IMR-90 (cell line): ENCODE data around the gene GRM8. TPM values are rescaled to one million over a fixed set of nuclear protein-coding genes. Genes with fewer than 3 reads are reported as not detected.

ENCODE experiments used
- ATAC-seq: fragments of 200-7000 bp; cut with Tn5 transposase; 2 replicates; pipeline ENCODE4 v1.9.1; 2020; ENCODE audit warnings: low read depth, mild to moderate bottlenecking, moderate library complexity
- BruUV-seq: library from RNA; stranded (reverse); fragments of 400-500 nt; replicated peaks from 2 replicates; lab custom pipeline; 2021; lab: Mats Ljungman, UMichigan
- CTCF ChIA-PET: fragments of 300-600 bp; formaldehyde crosslinking; extraction: SDS; loops from one replicate; lab custom pipeline; 2021; ENCODE audit warnings: antibody characterized with exemption; lab: Yijun Ruan, JAX
- POLR2A ChIA-PET: fragments of 300-600 bp; sonication (Branson Sonifier 250); formaldehyde crosslinking; loops from one replicate; lab custom pipeline; 2022; ENCODE audit warnings: antibody characterized with exemption; ENCODE audit not compliant: unreplicated experiment; lab: Charles Lee
- DNase-seq: peaks from one replicate; pipeline ENCODE4 v3.0.0; 2013
- H2AFZ ChIP-seq: replicated peaks from 2 replicates; pipeline ENCODE3; 2013; ENCODE audit warnings: low read length, mild to moderate bottlenecking; ENCODE audit not compliant: poor library complexity
- H2AK5ac ChIP-seq: 2 replicates; pipeline ENCODE4 v1.6.1; 2013; ENCODE audit warnings: low read depth, low read length, inconsistent platforms
- H2AK9ac ChIP-seq: replicated peaks from 2 replicates; pipeline ENCODE3; 2013; ENCODE audit warnings: mild to moderate bottlenecking, low read depth, low read length, moderate library complexity; ENCODE audit not compliant: poor library complexity
- H2BK120ac ChIP-seq: 2 replicates; pipeline ENCODE4 v1.6.1; 2013; ENCODE audit warnings: low read depth, low read length, inconsistent platforms
- H2BK15ac ChIP-seq: 3 replicates; pipeline ENCODE4 v1.6.1; 2013; ENCODE audit warnings: low read depth, low read length, inconsistent platforms
- H2BK20ac ChIP-seq: 2 replicates; pipeline ENCODE4 v1.6.1; 2013; ENCODE audit warnings: low read depth, mild to moderate bottlenecking, inconsistent platforms, low read length, moderate library complexity
- H2BK5ac ChIP-seq: 2 replicates; pipeline ENCODE4 v1.6.1; 2013; ENCODE audit warnings: mild to moderate bottlenecking, low read depth, low read length, inconsistent platforms; ENCODE audit not compliant: poor library complexity, severe bottlenecking
- H3K14ac ChIP-seq: replicated peaks from 2 replicates; pipeline ENCODE4 v1.6.1; 2013; ENCODE audit warnings: low read depth, low read length, inconsistent platforms
- H3K18ac ChIP-seq: 2 replicates; pipeline ENCODE4 v1.6.1; 2013; ENCODE audit warnings: low read depth, low read length, control low read depth
- H3K23ac ChIP-seq: 2 replicates; pipeline ENCODE4 v1.6.1; 2013; ENCODE audit warnings: low read depth, low read length, inconsistent platforms
- H3K27ac ChIP-seq: 2 replicates; pipeline ENCODE4 v1.5.1; 2013; ENCODE audit warnings: mild to moderate bottlenecking, control low read depth, low read length; ENCODE audit not compliant: insufficient read depth
- H3K27me3 ChIP-seq: 2 replicates; pipeline ENCODE4 v1.6.1; 2013; ENCODE audit warnings: low read length; ENCODE audit not compliant: control insufficient read depth, insufficient read depth
- H3K36me3 ChIP-seq: 2 replicates; pipeline ENCODE4 v1.6.1; 2013; ENCODE audit warnings: low read length, mixed read lengths; ENCODE audit not compliant: control insufficient read depth, insufficient read depth
- H3K4ac ChIP-seq: 2 replicates; pipeline ENCODE4 v1.6.1; 2013; ENCODE audit warnings: low read depth, low read length, inconsistent platforms
- H3K4me1 ChIP-seq: 2 replicates; pipeline ENCODE4 v1.6.1; 2013; ENCODE audit warnings: low read length, mixed read lengths; ENCODE audit not compliant: control insufficient read depth, insufficient read depth
- H3K4me2 ChIP-seq: 2 replicates; pipeline ENCODE4 v1.6.1; 2013; ENCODE audit warnings: low read depth, mild to moderate bottlenecking, control low read depth, low read length, moderate library complexity
- H3K4me3 ChIP-seq: 2 replicates; pipeline ENCODE4 v1.5.1; 2013; ENCODE audit warnings: low read depth, mild to moderate bottlenecking, control low read depth, low read length, moderate library complexity; ENCODE audit not compliant: insufficient read depth
- H3K56ac ChIP-seq: 2 replicates; pipeline ENCODE4 v1.6.1; 2013; ENCODE audit warnings: low read length, inconsistent platforms; ENCODE audit not compliant: insufficient read depth; ENCODE audit errors: extremely low read depth
- H3K79me1 ChIP-seq, 2 experiments: 2 replicates each; pipeline ENCODE4 v1.6.1; 2013; ENCODE audit warnings: low read length in 2 of 2, inconsistent platforms in 1 of 2, low read depth in 1 of 2
- H3K9ac ChIP-seq: 2 replicates; pipeline ENCODE4 v1.6.1; 2013; ENCODE audit warnings: low read depth, low read length, control low read depth
- H3K9me1 ChIP-seq: 2 replicates; pipeline ENCODE4 v1.6.1; 2013; ENCODE audit warnings: low read length, inconsistent platforms; ENCODE audit not compliant: insufficient read depth
- H3K9me3 ChIP-seq: 2 replicates; pipeline ENCODE4 v1.6.1; 2013; ENCODE audit warnings: low read length; ENCODE audit not compliant: control insufficient read depth, insufficient read depth
- H4K20me1 ChIP-seq: 2 replicates; pipeline ENCODE4 v1.6.1; 2013; ENCODE audit warnings: low read length, inconsistent platforms; ENCODE audit not compliant: insufficient read depth
- H4K5ac ChIP-seq: 2 replicates; pipeline ENCODE4 v1.6.1; 2013; ENCODE audit warnings: mild to moderate bottlenecking, low read depth, low read length, control low read depth
- H4K8ac ChIP-seq, 2 experiments: 2 replicates each; pipeline ENCODE4 v1.6.1; 2013; ENCODE audit warnings: low read depth in 2 of 2, low read length in 2 of 2, control low read depth in 1 of 2, inconsistent platforms in 1 of 2
- H4K91ac ChIP-seq: 2 replicates; pipeline ENCODE4 v1.6.1; 2013; ENCODE audit warnings: low read depth, low read length, inconsistent platforms; ENCODE audit not compliant: insufficient read depth
- BHLHE40 ChIP-seq: fragments of 150-350 bp; IDR thresholded peaks from 2 replicates; pipeline ENCODE4 v1.6.1; 2016; ENCODE audit warnings: mild to moderate bottlenecking, low read depth, low read length
- CEBPB ChIP-seq: IDR thresholded peaks from 2 replicates; pipeline ENCODE4 v1.6.1; 2012; ENCODE audit warnings: low read depth, low read length, improper control_type of control experiment
- FOS ChIP-seq: fragments of 150-350 bp; IDR thresholded peaks from 2 replicates; pipeline ENCODE4 v1.6.1; 2016; ENCODE audit warnings: low read depth, low read length
- MAFK ChIP-seq: IDR thresholded peaks from 2 replicates; pipeline ENCODE4 v1.6.1; 2012; ENCODE audit warnings: low read depth, low read length, improper control_type of control experiment
- MAZ ChIP-seq: IDR thresholded peaks from 2 replicates; pipeline ENCODE4 v1.6.1; 2012; ENCODE audit warnings: low read depth, mild to moderate bottlenecking, low read length, improper control_type of control experiment, moderate library complexity, borderline replicate concordance
- MXI1 ChIP-seq: IDR thresholded peaks from 2 replicates; pipeline ENCODE4 v1.6.1; 2012; ENCODE audit warnings: low read depth, mild to moderate bottlenecking, low read length, moderate library complexity, borderline replicate concordance
- NFE2L2 ChIP-seq: fragments of 150-350 bp; IDR thresholded peaks from 2 replicates; pipeline ENCODE4 v1.6.1; 2016; ENCODE audit warnings: low read depth, mild to moderate bottlenecking, low read length
- RAD21 ChIP-seq: IDR thresholded peaks from 2 replicates; pipeline ENCODE4 v1.6.1; 2012; ENCODE audit warnings: low read length, improper control_type of control experiment
- RCOR1 ChIP-seq: IDR thresholded peaks from 2 replicates; pipeline ENCODE4 v1.6.1; 2012; ENCODE audit warnings: mild to moderate bottlenecking, low read length, improper control_type of control experiment; ENCODE audit not compliant: insufficient replicate concordance
- RFX5 ChIP-seq: IDR thresholded peaks from 2 replicates; pipeline ENCODE4 v1.8.0; 2012; ENCODE audit warnings: low read depth, mild to moderate bottlenecking, low read length, moderate library complexity
- SMC3 ChIP-seq: fragments of 150-350 bp; IDR thresholded peaks from 2 replicates; pipeline ENCODE4 v1.6.1; 2016; ENCODE audit warnings: low read depth, mild to moderate bottlenecking, antibody characterized with exemption, low read length, moderate library complexity
- WGBS, 2 experiments: methylation state at CpG; one replicate each; pipeline versions ENCODE4 v1.1.5 to v1.1.7; 2013; ENCODE audit warnings: missing lambda C conversion rate in 2 of 2; ENCODE audit not compliant: insufficient read length in 1 of 2; ENCODE audit errors: extremely low coverage in 2 of 2; 5-methylcytosine and 5-hydroxymethylcytosine counted together
- dilution Hi-C: fragments of 300-500 bp; cut with HindIII; formaldehyde crosslinking; loops from one replicate; pipeline ENCODE4 v1.14.3; 2018; ENCODE audit warnings: low sequenced_read_pairs; ENCODE audit not compliant: unreplicated experiment
- in situ Hi-C: fragments of 300-500 bp; cut with MboI; formaldehyde crosslinking; loops from 3 replicates; pipeline ENCODE4 v1.14.3; 2019; ENCODE audit warnings: low sequenced_read_pairs, inconsistent platforms, mixed read lengths
- intact Hi-C: fragments of 100-400 bp; cut with micrococcal nuclease; formaldehyde crosslinking; loops from 2 replicates; pipeline ENCODE4 v1.10.0; 2022
- polyA plus RNA-seq, 3 experiments: library from polyadenylated mRNA; depleted of rRNA; stranded (reverse); fragments of >200 nt; gene quantifications; 2 replicates each; pipeline ENCODE4 v1.2.3, GENCODE V29; 2012; ENCODE audit warnings: low replicate concordance in 1 of 3
- total RNA-seq: library from RNA; depleted of rRNA; stranded (reverse); fragments of >200 nt; gene quantifications from 2 replicates; pipeline ENCODE4 v1.2.3, GENCODE V29; 2012
- TF ChIP-seq, protein P1 (sequence below): fragments of 150-350 bp; IDR thresholded peaks from 2 replicates; pipeline ENCODE4 v1.6.1; 2016; ENCODE audit warnings: low read depth, mild to moderate bottlenecking, low read length, moderate library complexity, borderline replicate concordance
- TF ChIP-seq, protein P2 (sequence below): conservative IDR thresholded peaks from 2 replicates; pipeline ENCODE4 v1.5.1; 2012; ENCODE audit warnings: mild to moderate bottlenecking, low read depth, low read length, improper control_type of control experiment
- TF ChIP-seq, protein P3 (sequence below): fragments of 150-350 bp; IDR thresholded peaks from 2 replicates; pipeline ENCODE4 v1.6.1; 2017; ENCODE audit warnings: mild to moderate bottlenecking, antibody characterized with exemption, low read length, low read depth

Gene GRM8
- total and polyA plus RNA-seq, 2 of the 4 experiments (the other 2 are of a cell fraction), result not detected

GRCh38 chr7:126806614-126807013 lies 446.1 kb downstream of the GRM8 start:
- CTCF ChIA-PET, result interaction anchor here (0.6 kb wide), 1 partner anchor 47 kb away, joined by 3 read pairs; no protein-coding TSS in a partner anchor
- Histone ChIP-seq H2BK120ac (no peak overlapping the region), H2AK5ac (no peak overlapping the region), H3K4ac (no peak overlapping the region), H3K9ac (no peak overlapping the region), H2AK9ac (no peak overlapping the region), H3K14ac (no peak overlapping the region), H2BK15ac (no peak overlapping the region), H3K9me1 (no peaks in the 10 kb centered on the region), H3K4me2 (no peak overlapping the region), H3K9me3 (no peaks in the 10 kb centered on the region), H3K27ac (no peak overlapping the region), H3K4me3 (no peak overlapping the region), H2AFZ (no peak overlapping the region), H4K5ac (no peak overlapping the region), H2BK20ac (no peak overlapping the region), H3K27me3 (no peaks in the 10 kb centered on the region), H2BK5ac (no peak overlapping the region), H4K20me1 (no peaks in the 10 kb centered on the region), H3K23ac (no peak overlapping the region), H3K18ac (no peak overlapping the region), H3K36me3 (no peaks in the 10 kb centered on the region), H3K79me1 (no peaks in the 10 kb centered on the region), H4K8ac (no peak overlapping the region), H4K91ac (no peak overlapping the region), H3K56ac (no peak overlapping the region), H3K4me1 (no peaks in the 10 kb centered on the region)
- no CpG with 5 or more reads among the region's 31 CpGs for WGBS, 2 experiments
- POLR2A ChIA-PET, result no interaction called here
- DNase-seq, result no peak
- BruUV-seq, result no TSS peak
- in situ Hi-C loops (loop anchor here (25.0 kb wide), 1 partner anchor 706 kb away; no protein-coding TSS in a partner anchor), intact Hi-C loops (loop anchor here (10.0 kb wide), 1 partner anchor 638 kb away; no protein-coding TSS in a partner anchor), dilution Hi-C loops (no loop called here)
- no peak for ATAC-seq
- no peak for TF ChIP-seq SMC3
- no peak for TF ChIP-seq MAFK
- no peak for TF ChIP-seq FOS
- TF ChIP-seq NFE2L2, result no peak
- no peak for TF ChIP-seq MAZ
- no peak for TF ChIP-seq CEBPB
- TF ChIP-seq BHLHE40, result no peak
- TF ChIP-seq, protein P1, sequence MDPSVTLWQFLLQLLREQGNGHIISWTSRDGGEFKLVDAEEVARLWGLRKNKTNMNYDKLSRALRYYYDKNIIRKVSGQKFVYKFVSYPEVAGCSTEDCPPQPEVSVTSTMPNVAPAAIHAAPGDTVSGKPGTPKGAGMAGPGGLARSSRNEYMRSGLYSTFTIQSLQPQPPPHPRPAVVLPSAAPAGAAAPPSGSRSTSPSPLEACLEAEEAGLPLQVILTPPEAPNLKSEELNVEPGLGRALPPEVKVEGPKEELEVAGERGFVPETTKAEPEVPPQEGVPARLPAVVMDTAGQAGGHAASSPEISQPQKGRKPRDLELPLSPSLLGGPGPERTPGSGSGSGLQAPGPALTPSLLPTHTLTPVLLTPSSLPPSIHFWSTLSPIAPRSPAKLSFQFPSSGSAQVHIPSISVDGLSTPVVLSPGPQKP, result no peak
- no peak for TF ChIP-seq MXI1
- TF ChIP-seq RCOR1, result no peak
- TF ChIP-seq, protein P2, sequence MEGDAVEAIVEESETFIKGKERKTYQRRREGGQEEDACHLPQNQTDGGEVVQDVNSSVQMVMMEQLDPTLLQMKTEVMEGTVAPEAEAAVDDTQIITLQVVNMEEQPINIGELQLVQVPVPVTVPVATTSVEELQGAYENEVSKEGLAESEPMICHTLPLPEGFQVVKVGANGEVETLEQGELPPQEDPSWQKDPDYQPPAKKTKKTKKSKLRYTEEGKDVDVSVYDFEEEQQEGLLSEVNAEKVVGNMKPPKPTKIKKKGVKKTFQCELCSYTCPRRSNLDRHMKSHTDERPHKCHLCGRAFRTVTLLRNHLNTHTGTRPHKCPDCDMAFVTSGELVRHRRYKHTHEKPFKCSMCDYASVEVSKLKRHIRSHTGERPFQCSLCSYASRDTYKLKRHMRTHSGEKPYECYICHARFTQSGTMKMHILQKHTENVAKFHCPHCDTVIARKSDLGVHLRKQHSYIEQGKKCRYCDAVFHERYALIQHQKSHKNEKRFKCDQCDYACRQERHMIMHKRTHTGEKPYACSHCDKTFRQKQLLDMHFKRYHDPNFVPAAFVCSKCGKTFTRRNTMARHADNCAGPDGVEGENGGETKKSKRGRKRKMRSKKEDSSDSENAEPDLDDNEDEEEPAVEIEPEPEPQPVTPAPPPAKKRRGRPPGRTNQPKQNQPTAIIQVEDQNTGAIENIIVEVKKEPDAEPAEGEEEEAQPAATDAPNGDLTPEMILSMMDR, result no peak
- TF ChIP-seq RFX5, result no peak
- TF ChIP-seq, protein P3, sequence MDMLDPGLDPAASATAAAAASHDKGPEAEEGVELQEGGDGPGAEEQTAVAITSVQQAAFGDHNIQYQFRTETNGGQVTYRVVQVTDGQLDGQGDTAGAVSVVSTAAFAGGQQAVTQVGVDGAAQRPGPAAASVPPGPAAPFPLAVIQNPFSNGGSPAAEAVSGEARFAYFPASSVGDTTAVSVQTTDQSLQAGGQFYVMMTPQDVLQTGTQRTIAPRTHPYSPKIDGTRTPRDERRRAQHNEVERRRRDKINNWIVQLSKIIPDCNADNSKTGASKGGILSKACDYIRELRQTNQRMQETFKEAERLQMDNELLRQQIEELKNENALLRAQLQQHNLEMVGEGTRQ, result no peak
- TF ChIP-seq RAD21, result no peak
